ENCODE measurements around the gene ABCA1. TPM values are rescaled to one million over a fixed set of nuclear protein-coding genes. Genes with fewer than 3 reads are reported as not detected.
"Not testable (repeated sequence)": the region's sequence is repeated elsewhere in the genome, so short reads cannot be mapped to it uniquely, and the experiment has no call there.

ABCA1 gene
- total RNA-seq, 4 donors from 2014 or later = 4.9 to 23.8 (median 21.5) TPM

GRCh38 chr9:104934691-104935500 lies 6.9 kb upstream of the ABCA1 start:
- Histone ChIP-seq H3K9me3 (no peaks in the 10 kb centered on the region), H3K4me1 (no peaks in the 10 kb centered on the region), H3K27me3 (no peaks in the 10 kb centered on the region), H3K36me3 (no peaks in the 10 kb centered on the region), H3K27ac (peak overlapping the region in 1 of 4 donors; percentile 45), H3K4me3 (no peak overlapping the region)
- TF ChIP-seq POLR2A (IDR thresholded peaks at IDR 0.05) (no peak), CTCF (IDR thresholded peaks at IDR 0.05 in 4 of 5, conservative IDR thresholded peaks at IDR 0.05 in 1 of 5) (no peak)
- ATAC-seq = peak in 1 of 2 donors; percentile 27
- intact Hi-C loops (cut with DNase I; ENCODE audit: low total_unique reads) (no loop called here), in situ Hi-C loops (cut with MboI; ENCODE audit: low sequenced_read_pairs in 4 of 4) (loop anchor here in 1 of 4 donors (5.0 kb wide), 1 partner anchor 32 kb away; no protein-coding TSS in a partner anchor)
- DNase-seq = no peak

GRCh38 chr9:104933091-104933490 lies 5.1 kb upstream of the ABCA1 start:
- H3K4me3 ChIP-seq; intact Hi-C loops (cut with DNase I; ENCODE audit: low total_unique reads); H3K36me3 ChIP-seq; H3K27me3 ChIP-seq; DNase-seq; H3K4me1 ChIP-seq; H3K9me3 ChIP-seq; H3K27ac ChIP-seq; ATAC-seq: not testable (repeated sequence)
- in situ Hi-C loops (cut with MboI; ENCODE audit: low sequenced_read_pairs in 4 of 4) = loop anchor here in 1 of 4 donors (5.0 kb wide), 1 partner anchor 34 kb away; no protein-coding TSS in a partner anchor

GRCh38 chr9:104931256-104931655 lies 3.3 kb upstream of the ABCA1 start:
- no peak for TF ChIP-seq CTCF (IDR thresholded peaks at IDR 0.05 in 4 of 5, conservative IDR thresholded peaks at IDR 0.05 in 1 of 5)
- TF ChIP-seq POLR2A (IDR thresholded peaks at IDR 0.05) = no peak
- no peaks in the 10 kb centered on the region for H3K36me3 ChIP-seq
- H3K4me3 ChIP-seq = no peak overlapping the region
- H3K4me1 ChIP-seq = peaks cover 0 to 4% of the 10 kb centered on the region in 2 donors
- H3K27ac ChIP-seq = no peak overlapping the region
- ATAC-seq (no peak), DNase-seq (no peak)
- H3K9me3 ChIP-seq = no peaks in the 10 kb centered on the region
- in situ Hi-C loops (cut with MboI; ENCODE audit: low sequenced_read_pairs in 4 of 4) = loop anchor here in 1 of 4 donors (5.0 kb wide), 1 partner anchor 36 kb away; no protein-coding TSS in a partner anchor
- H3K27me3 ChIP-seq = no peaks in the 10 kb centered on the region
- intact Hi-C loops (cut with DNase I; ENCODE audit: low total_unique reads) = no loop called here

DNA sequence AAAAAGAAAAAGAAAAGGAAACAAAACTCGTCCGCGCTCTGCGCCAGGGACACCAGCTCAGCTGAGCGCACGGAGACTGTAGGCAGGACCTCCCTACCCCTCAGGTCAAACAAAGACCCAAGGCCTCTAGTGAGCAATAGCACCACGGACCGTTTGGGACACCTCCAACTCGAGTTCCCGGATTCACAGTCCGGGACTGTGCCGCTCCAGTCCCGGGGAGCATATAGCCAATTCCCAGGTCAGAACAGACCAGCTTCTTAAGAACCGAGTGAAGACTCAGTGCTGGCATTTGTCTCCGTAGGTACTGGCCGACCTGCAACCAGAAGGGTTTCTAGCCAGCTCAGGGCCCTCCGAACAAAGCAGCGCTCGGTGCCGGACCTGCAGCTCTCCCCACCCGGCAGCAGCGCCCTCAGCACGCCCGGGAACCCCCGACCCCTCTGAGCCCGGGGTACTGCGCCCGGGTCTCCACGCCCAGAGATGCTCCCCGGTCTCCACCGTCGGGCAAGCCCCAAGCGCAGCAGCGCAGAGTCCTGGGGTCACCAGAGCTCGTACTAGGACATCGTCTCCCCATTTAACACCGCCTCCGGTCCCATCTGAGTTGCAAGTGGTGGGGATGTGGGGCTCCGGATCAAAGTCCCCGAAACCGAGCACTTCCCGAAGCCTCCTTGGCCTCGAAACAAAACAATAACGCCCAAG lies 591 bp downstream of the ABCA1 start:
- no peaks in the 10 kb centered on the region for H3K36me3 ChIP-seq
- peak overlapping the region; percentile 68 to 94 (median 88) for H3K4me3 ChIP-seq
- H3K27ac ChIP-seq = peak overlapping the region; percentile 89 to 98 (median 96)
- no peaks in the 10 kb centered on the region for H3K27me3 ChIP-seq
- H3K4me1 ChIP-seq = peaks cover 38% of the 10 kb centered on the region in 2 donors
- ATAC-seq (peak; percentile 61 to 67), DNase-seq (peak; percentile 35 to 66)
- H3K9me3 ChIP-seq = no peaks in the 10 kb centered on the region
- in situ Hi-C loops (cut with MboI; ENCODE audit: low sequenced_read_pairs in 4 of 4) = loop anchor here in 3 of 4 donors (5.0 to 10.0 kb wide), 4 partner anchors 40 to 487 kb away; partner anchors contain the start of gene SLC44A1 (in 1 of the 3)
- TF ChIP-seq CTCF (IDR thresholded peaks at IDR 0.05 in 4 of 5, conservative IDR thresholded peaks at IDR 0.05 in 1 of 5) (no peak), POLR2A (IDR thresholded peaks at IDR 0.05) (no peak)
- intact Hi-C loops (cut with DNase I; ENCODE audit: low total_unique reads) = loop anchor here (1.0 to 5.0 kb wide), 7 partner anchors 41 to 320 kb away; no protein-coding TSS in a partner anchor

- no peak for TF ChIP-seq POLR2A (IDR thresholded peaks at IDR 0.05)
- TF ChIP-seq CTCF (IDR thresholded peaks at IDR 0.05 in 4 of 5, conservative IDR thresholded peaks at IDR 0.05 in 1 of 5) = no peak
- H3K4me1 ChIP-seq = peaks cover 55 to 60% of the 10 kb centered on the region in 2 donors
- H3K4me3 ChIP-seq = peak overlapping the region in 2 of 4 donors; percentile 4 to 20
- intact Hi-C loops (cut with DNase I; ENCODE audit: low total_unique reads) = no loop called here
- in situ Hi-C loops (cut with MboI; ENCODE audit: low sequenced_read_pairs in 4 of 4) = loop anchor here (5.0 to 10.0 kb wide), 4 partner anchors 231 to 491 kb away; partner anchors contain the start of gene SLC44A1 (in 1 of the 4)
- no peaks in the 10 kb centered on the region for H3K9me3 ChIP-seq
- ATAC-seq (no peak), DNase-seq (no peak)
- H3K36me3 ChIP-seq = no peaks in the 10 kb centered on the region
- no peaks in the 10 kb centered on the region for H3K27me3 ChIP-seq
- H3K27ac ChIP-seq = peak overlapping the region in 2 of 4 donors; percentile 28
These were observed 4.2 kb downstream of the ABCA1 start for GRCh38 chr9:104923740-104924139.
